HG03565 (cell line): ENCODE results near the gene LMO3.

Experiments
- ATAC-seq: cut with Tn5 transposase; IDR thresholded peaks from one replicate; pipeline ENCODE4 v1.9.1; 2021; ENCODE audit warnings: mild to moderate bottlenecking, moderate library complexity; ENCODE audit not compliant: unreplicated experiment

LMO3 gene

GRCh38 chr12:16606117-16606200 lies at the start of gene LMO3:
LMO3 (minus strand) TSS chr12:16606162; CDS start chr12:16600860, 5,302 bp downstream.
- no peak for ATAC-seq

GRCh38 chr12:16636435-16637055 lies 30.6 kb upstream of the LMO3 start:
- ATAC-seq: peak; percentile 92

GRCh38 chr12:16634786-16635185 lies 28.8 kb upstream of the LMO3 start:
- no peak for ATAC-seq

DNA sequence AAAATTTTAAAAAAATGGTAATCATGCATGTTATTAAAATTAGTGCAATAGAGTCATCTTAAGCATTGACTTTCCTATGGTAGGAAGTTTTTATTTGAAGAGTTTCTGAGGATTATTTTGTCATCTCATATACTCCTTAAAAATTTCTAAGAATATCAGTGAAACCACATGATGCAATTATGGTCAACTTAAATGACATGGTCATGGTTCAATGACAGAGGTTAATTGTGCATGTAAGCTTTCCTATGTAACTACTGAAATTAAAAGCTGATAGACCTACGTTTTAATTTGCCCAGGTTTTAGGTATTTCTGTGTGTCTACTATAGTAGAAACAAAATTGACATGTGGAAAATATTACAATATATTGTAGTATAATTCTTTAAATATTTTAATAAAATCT lies 21.0 kb upstream of the LMO3 start:
- no peak for ATAC-seq

DNA sequence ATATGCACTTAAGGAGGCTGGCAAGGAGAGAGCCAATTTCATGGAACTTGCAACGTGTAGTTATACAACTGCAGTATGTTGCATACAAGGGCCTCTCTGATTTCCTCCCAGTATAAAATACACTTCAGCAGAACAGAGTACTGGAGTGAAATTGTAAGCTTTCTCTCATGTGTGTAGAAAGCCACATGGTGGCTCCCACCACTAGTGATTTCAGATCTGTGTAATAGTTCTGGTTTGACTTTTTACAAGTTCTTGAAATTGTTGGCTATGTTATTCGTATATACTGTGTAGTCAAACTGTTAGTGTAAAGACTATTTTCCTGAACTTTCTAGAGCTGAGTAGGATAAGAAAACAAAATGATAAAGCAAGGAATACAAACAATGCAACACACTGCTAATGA lies 16.4 kb upstream of the LMO3 start:
- peak; percentile 51 for ATAC-seq

DNA sequence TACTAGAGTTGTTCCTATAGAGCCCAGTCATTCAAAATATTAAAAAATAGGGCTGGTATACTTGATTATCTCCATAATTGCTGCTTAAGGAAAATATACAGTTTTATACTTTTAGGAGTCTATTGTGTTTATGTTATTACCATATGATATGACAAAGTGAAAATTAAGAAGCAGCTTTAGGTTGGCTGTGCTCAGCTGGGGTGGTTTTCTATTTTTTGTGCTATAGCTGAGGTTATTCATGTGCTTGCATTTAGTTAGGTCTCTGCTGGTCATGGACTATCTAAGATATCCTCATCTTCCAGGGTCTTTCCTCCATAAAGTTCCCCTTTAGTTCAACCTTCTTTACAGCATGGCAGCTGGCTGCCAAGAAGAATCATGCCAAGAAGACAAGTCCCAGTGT lies 13.6 kb upstream of the LMO3 start:
- ATAC-seq: no peak

- ATAC-seq: no peak
These were observed 12.3 kb upstream of the LMO3 start for GRCh38 chr12:16618256-16618655.

- ATAC-seq: no peak
These were observed 7.2 kb upstream of the LMO3 start for GRCh38 chr12:16613199-16613598.

GRCh38 chr12:16612647-16613046 lies 6.7 kb upstream of the LMO3 start:
- no peak for ATAC-seq

DNA sequence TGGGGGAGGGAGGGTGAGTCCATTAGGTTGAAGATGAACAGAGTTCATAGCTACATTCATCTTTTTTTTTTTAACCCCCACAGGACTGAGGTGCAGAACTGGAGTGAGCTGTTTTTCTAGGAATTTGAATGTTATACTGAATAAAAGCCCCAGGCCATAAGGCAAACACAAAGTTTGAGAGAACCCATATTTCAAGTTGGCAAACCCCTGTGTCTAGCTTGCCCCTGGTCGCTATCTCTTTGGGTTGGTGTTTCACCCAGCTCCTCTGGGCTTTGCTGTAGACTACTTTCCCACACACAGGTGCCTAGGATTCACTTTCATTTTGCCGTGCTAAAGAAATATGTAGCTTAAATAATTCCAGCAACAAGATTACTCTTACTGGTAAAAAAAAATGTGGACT lies 5.2 kb upstream of the LMO3 start:
- ATAC-seq: no peak

GRCh38 chr12:16610743-16611142 lies 4.8 kb upstream of the LMO3 start:
- ATAC-seq: no peak

DNA sequence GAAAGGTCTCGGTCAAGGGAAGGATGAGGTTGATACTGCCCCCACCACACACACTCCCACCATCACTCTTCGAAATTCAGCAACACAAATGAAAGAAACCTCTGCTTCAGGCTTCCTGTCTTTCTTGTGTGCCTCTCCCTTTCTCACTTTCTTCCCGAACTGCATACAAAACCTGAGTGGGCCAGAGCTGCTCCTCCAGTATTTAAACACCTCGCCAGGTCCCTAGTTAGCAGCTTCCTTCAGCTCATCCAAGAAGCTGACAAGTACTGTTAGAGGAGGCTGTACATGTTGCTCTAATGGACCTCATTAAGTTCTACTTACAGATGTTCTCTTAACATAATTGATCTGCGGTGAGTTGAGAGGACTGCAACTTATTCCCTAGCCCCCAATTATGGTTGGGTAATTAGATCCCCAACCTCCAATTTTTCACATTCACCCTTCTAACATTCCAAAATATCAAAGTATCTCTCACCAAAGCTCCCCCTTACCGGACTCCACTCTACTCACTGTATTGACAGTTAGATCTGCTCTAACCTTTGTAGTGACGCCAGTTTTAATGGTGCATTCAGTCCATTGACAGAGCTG lies 4.1 kb upstream of the LMO3 start:
- no peak for ATAC-seq

DNA sequence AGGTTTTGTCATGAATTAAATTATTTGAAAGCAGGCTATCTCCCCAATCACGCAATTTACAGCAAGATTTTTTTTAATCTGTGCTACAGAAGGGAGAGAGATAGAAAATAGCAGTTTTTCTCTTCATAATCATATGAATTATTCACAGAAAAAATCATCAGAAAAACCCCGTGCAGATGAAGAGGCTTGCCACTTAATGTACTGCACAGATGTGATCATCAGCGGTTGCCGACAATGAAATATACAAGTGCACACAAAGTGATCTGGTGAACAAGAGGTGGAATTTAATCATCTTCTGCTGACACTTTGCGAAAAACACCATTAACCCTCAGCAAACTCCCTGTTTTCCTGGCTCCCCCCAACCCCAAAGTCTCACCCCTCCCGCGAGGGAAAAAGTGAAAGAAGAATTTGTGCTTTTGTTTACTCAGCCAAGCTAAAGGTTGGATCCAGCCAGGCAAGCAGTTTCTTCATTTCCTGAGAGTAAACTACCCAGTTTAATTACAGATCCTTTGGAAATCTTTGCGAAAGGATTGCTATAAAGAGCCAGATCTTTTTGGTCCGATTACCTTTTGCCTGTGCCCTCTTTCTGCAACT lies 3.1 kb upstream of the LMO3 start:
- ATAC-seq: no peak

DNA sequence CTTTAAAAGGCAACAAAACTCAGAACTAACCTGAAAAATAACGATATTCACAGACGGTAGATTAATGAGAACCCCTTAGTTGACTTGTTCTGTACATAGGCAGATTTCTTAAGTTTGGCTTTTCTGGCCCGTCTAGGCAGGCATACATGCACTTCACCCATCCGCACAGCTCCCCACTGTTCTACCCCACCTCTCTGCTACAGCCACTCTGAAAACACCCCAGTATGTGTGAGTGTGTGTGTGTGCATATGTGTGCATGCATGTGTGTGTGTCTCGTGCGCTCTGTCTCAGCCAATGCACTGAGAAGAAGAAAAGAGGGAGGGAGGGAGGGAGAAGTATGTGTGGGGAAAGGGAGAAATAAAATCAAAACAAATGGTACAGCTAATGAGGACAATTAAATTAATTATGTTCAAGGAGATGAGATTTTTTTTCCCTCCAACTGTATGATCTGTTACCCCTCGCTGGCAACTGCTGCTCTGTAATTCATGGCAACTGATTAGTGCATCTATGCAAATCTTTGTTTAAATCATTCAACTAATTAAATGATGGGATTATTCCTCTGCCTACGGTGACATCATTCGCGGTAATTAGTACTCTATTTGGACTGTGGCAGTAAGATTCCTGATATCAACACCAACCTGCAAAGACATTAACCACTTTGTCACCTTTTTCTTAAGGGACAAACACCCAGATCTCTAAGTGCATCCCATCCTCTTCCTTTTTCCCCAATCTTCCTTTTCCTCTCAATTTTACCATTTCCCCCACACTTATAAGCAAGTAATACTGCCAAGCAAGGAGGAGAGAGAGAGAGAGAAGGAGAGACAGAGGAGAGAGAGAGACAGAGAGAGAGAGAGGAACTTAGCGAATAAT lies 2.2 kb upstream of the LMO3 start:
- ATAC-seq: no peak

DNA sequence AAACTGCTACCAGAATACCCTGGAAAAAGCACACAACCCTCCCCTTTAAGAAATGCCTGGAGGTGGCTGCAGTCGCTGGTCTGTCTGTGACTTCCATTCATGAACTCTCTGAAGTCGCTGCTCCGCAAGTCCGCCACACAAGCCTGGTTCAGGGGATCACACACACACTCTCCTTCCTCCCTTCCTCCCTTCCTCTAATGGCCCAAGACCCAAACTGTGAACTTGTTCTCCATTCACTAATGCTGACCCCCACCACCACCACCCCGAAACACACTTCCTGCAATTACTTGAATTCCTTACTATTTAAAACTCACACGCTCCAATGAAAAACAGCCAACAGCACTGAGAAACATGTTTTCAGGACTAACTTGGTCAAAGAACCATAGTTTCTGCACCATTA lies 1.0 kb upstream of the LMO3 start:
- ATAC-seq: no peak

GRCh38 chr12:16606201-16606849 lies 363 bp upstream of the LMO3 start:
- ATAC-seq: no peak

GRCh38 chr12:16605642-16606116 lies 283 bp downstream of the LMO3 start:
- ATAC-seq: no peak

DNA sequence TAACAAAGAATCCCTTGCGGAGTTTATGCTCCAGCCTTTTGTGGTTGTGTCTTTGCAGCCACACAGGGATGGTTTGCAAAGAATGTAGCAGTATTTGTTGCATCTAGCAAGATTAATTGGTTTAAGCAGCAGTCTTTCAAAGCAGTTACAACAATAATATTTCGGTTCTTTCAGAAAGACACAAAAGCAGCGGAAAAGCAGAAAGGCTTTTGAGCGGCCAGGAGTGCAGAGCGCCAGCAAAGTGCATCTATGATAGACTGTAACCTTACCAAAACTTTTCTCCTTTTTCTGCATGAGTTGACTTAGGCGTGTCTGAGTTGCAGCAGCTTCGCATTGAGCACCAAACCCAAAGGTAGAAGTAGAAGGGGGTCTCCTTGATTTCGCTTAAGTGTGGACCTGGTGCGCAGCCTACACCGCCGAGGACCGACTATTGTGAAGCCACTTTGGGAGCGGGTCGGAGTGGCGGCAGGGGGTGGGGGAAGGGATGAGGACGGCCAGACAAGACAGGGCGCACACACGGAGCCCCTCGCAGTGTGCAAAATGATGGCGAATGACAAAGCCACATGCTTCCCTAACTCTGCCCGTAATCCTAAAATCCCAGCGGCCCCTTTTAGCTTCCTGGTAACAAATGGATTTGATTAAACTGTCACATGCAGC lies 1.2 kb downstream of the LMO3 start:
- no peak for ATAC-seq

DNA sequence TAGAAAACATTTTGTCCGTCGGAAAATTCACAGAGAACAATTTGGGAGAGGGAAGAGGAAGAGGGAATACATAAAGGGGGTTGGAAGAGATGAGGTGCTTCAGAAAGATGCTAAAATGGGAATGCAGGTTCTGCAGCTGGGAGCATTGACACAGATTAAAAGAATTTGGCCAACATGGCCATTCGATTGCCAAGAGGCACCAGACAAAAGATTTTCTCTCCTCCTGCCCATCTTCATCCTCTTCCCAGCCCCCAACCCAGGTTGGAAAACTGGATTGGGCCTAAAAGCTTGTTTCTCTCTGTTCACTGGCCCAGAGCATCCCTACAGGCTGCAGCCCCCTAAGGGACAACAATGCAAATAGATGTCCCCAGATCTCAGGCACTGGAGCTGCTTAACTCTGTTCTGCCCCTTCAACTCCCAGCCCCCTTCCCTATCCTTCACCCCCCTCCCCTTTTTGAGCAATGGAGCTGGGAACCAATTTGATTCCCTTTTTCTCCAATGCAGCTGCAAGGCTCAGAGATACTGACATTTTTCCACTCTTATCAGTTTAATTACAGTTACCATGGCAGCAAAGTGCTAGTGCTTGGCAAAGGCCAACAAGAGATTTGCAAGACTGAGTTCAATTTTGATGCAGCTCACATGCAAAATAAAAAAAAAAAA lies 1.9 kb downstream of the LMO3 start:
- ATAC-seq: no peak

GRCh38 chr12:16603260-16603915 lies 2.6 kb downstream of the LMO3 start:
- ATAC-seq: no peak
